ENCODE results near the gene KIAA0232.
"Not testable (repeated sequence)": the region's sequence is repeated elsewhere in the genome, so short reads cannot be mapped to it uniquely, and the experiment has no call there.

GRCh38 chr4:6791796-6792195 lies 9.3 kb downstream of the KIAA0232 start:
- not testable (repeated sequence) for TF ChIP-seq CTCF (conservative IDR thresholded peaks at IDR 0.05 in 1 of 2, IDR thresholded peaks at IDR 0.05 in 1 of 2; ENCODE audit: extremely low read depth in 1 of 2, insufficient read depth in 1 of 2, low read depth in 1 of 2, low read length in 2 of 2); EZH2 (IDR thresholded peaks at IDR 0.05; ENCODE audit: borderline replicate concordance, low read length)

Data from mammary epithelial cell (primary cell).